Erythroblast (primary cell): Measurements from ENCODE around the gene CEP170.
"Not testable (repeated sequence)": the region's sequence is repeated elsewhere in the genome, so short reads cannot be mapped to it uniquely, and the experiment has no call there.

Experiments used
- GATA1 ChIP-seq: IDR thresholded peaks from 2 replicates; pipeline ENCODE4 v1.6.1; 2011; ENCODE audit warnings: low read depth, mild to moderate bottlenecking, control low read depth, low read length, moderate library complexity
- POLR2A ChIP-seq: IDR thresholded peaks from 2 replicates; pipeline ENCODE4 v1.6.1; 2011; ENCODE audit warnings: mild to moderate bottlenecking, low read length

DNA sequence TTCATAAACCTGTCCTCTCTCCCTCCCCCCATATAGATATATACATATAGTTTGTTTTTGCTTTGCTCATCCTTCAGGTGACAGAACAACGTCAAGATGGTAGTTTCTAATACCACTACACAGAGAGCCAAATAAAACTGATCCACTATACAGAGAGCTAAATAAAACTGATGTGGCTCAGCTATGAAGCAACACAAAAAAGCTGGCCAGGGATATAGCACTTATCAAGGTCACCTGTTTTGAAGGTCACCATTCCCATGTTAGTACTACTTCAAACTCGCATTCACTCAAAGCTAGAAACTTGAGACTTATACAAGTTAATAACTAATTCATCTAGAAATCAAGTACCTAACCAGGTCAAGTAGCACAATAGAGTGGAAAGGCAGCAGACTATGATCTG is 61.8 kb downstream of the CEP170 start:
- TF ChIP-seq POLR2A, GATA1: not testable (repeated sequence)
